ENCODE measurements around the gene SLAIN1.
A peak's percentile ranks its signal among the peaks of the same experiment; 100 is the strongest.
"Not testable (repeated sequence)": the region's sequence is repeated elsewhere in the genome, so short reads cannot be mapped to it uniquely, and the experiment has no call there.

Gene SLAIN1

DNA sequence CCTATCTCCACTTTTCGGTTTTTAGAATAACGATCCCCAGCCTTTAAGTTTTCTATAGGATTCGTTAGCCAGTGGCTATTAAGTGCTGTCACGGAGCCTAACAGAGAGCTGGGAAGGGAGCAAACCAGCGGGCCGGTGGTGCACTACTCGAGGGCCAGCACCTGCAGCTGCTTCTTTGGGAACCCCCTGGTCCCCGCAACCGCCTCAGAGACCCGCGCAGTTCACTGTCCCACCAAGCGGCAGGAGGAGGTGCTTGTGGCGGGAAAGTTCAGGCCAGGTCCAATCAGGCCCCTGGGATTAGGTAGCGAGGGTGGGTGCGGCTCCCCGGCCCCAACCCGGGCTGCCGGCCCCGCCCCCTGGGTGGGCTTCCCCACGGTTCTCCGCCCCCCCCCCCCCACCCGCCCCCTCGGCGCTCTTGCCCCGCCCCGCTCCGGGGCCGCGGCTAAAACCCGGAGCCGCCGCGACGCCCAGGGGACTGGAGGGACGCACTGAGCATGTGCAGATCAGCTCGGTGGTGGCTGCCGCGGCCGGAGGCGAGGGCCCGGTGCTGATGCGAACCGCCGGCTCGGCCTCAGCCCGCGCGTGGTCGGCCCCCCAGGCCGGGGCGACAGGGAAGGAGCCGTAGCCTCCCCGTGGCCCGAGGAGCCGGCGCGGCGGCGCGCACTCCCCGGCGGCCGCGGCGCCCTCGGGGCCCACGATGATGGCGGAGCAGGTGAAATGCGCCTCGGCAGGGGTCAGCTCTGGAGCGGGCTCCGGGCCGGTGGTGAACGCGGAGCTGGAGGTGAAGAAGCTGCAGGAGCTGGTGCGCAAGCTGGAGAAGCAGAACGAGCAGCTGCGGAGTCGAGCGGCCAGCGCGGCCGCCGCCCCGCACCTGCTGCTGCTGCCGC is at the start of gene SLAIN1:
Gene SLAIN1, plus strand, starts transcription at position 471 of the 887 bp plus-strand sequence. Its CDS starts 227 bp downstream, at position 698.
- peak within 1 kb of the TSS; percentile 42 for H3K27ac ChIP-seq (ENCODE audit: low read depth, low read length)
- H3K36me3 ChIP-seq (ENCODE audit: control insufficient read depth, insufficient read depth, low read length), result no peaks in the 10 kb centered on the region
- H3K9ac ChIP-seq (ENCODE audit: low read length), result no peak within 1 kb of the TSS
- peaks cover 2% of the 10 kb centered on the region for H3K4me1 ChIP-seq (ENCODE audit: control insufficient read depth, insufficient read depth, low read length)
- H3K27me3 ChIP-seq (ENCODE audit: control insufficient read depth, insufficient read depth, low read length), result no peaks in the 10 kb centered on the region
- peak within 1 kb of the TSS; percentile 79 for H3K4me3 ChIP-seq (ENCODE audit: low read length)

DNA sequence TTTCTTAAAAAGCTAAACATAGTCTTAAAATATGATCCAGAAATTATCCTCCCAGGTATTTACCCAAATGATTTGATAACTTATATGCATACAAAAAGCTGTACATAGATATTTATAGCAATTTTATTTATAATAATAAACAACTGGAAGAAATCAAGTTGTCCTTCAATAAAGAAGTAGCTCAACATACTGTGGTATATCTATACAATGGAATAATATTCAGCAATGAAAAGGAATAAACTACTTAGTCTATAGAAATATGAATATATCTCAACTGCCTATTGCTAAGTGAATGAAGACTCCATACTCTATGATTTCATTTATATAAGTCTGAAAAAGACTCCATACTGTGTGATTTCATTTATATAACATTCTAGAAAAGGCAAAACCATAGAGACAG is 47.1 kb upstream of the SLAIN1 start:
- Histone ChIP-seq H3K9ac (ENCODE audit: low read length) (no peak overlapping the region), H3K36me3 (ENCODE audit: control insufficient read depth, insufficient read depth, low read length) (no peaks in the 10 kb centered on the region), H3K27me3 (ENCODE audit: control insufficient read depth, insufficient read depth, low read length) (no peaks in the 10 kb centered on the region), H3K27ac (ENCODE audit: low read depth, low read length) (no peak overlapping the region), H3K4me3 (ENCODE audit: low read length) (no peak overlapping the region), H3K4me1 (ENCODE audit: control insufficient read depth, insufficient read depth, low read length) (no peaks in the 10 kb centered on the region)

DNA sequence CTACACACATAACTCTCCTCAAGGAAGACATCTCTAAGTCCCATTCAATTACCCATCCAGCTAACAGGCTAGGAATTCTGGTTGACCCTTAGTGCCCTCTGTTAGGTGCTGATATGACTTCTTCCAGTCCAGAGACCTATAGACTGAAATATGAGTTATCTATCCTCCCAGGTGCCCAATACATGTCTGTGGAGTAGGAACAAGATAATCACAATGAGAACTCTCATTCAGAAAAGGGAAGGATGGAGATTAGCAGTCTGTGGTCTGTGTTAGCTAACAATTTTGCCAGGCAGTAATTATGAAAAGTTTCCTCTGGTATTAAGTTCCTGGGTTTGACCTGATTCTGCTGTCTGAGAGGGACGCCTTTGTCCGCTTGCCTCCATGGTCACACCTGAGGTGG is 44.2 kb upstream of the SLAIN1 start:
- Histone ChIP-seq H3K9ac (ENCODE audit: low read length) (no peak overlapping the region), H3K36me3 (ENCODE audit: control insufficient read depth, insufficient read depth, low read length) (no peaks in the 10 kb centered on the region), H3K4me1 (ENCODE audit: control insufficient read depth, insufficient read depth, low read length) (no peaks in the 10 kb centered on the region), H3K4me3 (ENCODE audit: low read length) (no peak overlapping the region), H3K27me3 (ENCODE audit: control insufficient read depth, insufficient read depth, low read length) (no peaks in the 10 kb centered on the region), H3K27ac (ENCODE audit: low read depth, low read length) (no peak overlapping the region)

DNA sequence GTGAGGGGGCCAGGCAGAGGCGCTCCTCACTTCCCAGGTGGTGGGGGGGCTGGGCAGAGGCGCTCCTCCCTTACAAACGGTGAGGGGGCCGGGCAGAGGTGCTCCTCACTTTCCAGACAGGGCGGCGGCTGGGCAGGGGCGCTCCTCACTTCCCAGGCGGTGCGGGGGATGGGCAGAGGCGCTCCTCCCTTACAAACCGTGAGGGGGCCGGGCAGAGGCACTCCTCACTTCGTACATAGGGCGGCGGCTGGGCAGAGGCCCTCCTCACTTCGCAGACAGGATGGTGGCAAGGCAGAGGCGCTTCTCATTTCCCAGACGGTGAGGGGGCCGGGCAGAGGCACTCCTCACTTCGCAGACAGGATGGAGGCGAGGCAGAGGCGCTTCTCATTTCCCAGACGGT is 37.5 kb upstream of the SLAIN1 start:
- H3K9ac ChIP-seq (ENCODE audit: low read length); H3K36me3 ChIP-seq (ENCODE audit: control insufficient read depth, insufficient read depth, low read length); H3K4me3 ChIP-seq (ENCODE audit: low read length); H3K27me3 ChIP-seq (ENCODE audit: control insufficient read depth, insufficient read depth, low read length); H3K27ac ChIP-seq (ENCODE audit: low read depth, low read length); H3K4me1 ChIP-seq (ENCODE audit: control insufficient read depth, insufficient read depth, low read length): not testable (repeated sequence)

DNA sequence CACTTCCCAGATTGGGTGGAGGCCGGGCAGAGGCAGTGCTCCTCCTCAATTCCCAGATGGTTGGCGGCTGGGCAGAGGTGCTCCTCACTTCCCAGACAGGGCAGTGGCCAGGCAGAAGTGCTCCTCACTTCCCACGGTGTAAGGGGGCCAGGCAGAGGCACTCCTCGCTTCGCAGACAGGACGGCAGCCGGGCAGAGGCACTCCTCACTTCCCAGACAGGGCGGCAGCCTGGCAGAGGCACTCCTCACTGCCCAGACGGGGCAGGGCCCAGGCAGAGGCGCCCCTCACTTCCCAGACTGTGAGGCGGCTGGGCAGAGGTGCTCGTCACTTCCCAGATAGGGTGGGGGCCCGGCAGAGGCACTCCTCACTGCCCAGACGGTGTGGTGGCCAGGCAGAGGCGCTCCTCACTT is 36.6 kb upstream of the SLAIN1 start:
- Histone ChIP-seq H3K4me1 (ENCODE audit: control insufficient read depth, insufficient read depth, low read length) (no peaks in the 10 kb centered on the region), H3K4me3 (ENCODE audit: low read length) (no peak overlapping the region), H3K9ac (ENCODE audit: low read length) (no peak overlapping the region), H3K36me3 (ENCODE audit: control insufficient read depth, insufficient read depth, low read length) (no peaks in the 10 kb centered on the region), H3K27ac (ENCODE audit: low read depth, low read length) (no peak overlapping the region), H3K27me3 (ENCODE audit: control insufficient read depth, insufficient read depth, low read length) (no peaks in the 10 kb centered on the region)

DNA sequence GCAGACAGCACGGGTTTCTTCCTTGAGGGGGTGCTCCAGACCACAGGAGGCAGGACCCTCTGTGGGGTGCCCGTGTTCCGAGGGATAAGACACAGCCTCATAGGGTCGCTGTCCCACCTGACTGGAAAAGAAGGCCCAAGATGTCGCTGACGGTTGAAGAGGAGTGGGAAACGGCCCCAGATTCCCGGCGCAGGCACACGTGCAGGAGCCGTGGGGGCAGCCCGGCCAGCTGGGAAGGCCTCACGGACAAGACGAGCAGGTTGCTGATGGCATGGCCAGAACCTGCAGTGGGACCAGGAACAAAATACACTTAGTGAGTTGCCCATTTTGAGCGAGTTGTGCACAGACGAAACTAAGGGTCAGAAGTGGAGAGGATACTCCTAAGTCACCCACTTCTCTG is 35.2 kb upstream of the SLAIN1 start:
- not testable (repeated sequence) for H3K27me3 ChIP-seq (ENCODE audit: control insufficient read depth, insufficient read depth, low read length); H3K36me3 ChIP-seq (ENCODE audit: control insufficient read depth, insufficient read depth, low read length); H3K9ac ChIP-seq (ENCODE audit: low read length)

DNA sequence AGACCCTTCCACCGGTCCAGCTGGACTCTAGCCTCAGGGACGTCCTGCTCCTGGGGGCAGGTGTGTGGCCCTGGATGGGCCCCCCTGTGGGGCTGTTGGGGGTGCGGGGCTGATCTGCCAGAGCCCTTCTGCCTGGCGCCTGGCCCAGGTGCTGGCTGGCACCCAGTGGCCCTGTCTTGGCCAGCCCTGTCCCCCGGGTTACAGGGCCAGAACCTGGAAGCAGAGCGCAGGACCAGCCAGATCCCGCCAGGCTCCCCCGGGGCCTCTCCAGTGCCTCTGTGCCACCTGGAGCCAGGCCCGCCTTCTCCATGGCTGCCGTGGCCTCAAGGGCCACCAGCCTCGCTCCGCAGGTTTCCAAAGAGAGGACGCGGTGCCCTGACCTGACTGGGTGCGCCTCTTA is 34.7 kb upstream of the SLAIN1 start:
- H3K9ac ChIP-seq (ENCODE audit: low read length); H3K36me3 ChIP-seq (ENCODE audit: control insufficient read depth, insufficient read depth, low read length); H3K4me3 ChIP-seq (ENCODE audit: low read length); H3K27me3 ChIP-seq (ENCODE audit: control insufficient read depth, insufficient read depth, low read length); H3K27ac ChIP-seq (ENCODE audit: low read depth, low read length); H3K4me1 ChIP-seq (ENCODE audit: control insufficient read depth, insufficient read depth, low read length): not testable (repeated sequence)

More for the DNA sequence above, 35.2 kb upstream of the SLAIN1 start:
- not testable (repeated sequence) for H3K27ac ChIP-seq (ENCODE audit: low read depth, low read length); H3K4me3 ChIP-seq (ENCODE audit: low read length); H3K4me1 ChIP-seq (ENCODE audit: control insufficient read depth, insufficient read depth, low read length)

DNA sequence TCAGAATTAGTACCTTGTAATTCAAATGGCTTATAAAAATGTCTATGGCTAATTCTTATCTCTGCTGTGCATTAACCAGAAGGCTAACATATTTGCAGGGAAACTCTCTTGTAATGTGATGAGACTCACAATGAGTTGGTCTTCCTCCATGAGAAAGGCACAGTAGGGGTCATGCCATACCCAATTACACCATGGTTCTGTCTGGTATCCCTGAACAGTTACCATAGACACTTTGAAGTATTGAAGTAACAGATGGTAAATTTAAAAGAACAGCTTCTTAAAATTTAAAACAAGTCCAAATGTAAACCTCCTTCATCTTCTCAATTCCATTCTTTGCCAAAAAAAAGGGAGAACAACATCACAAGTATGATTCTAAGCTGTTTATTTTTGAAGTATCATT is 22.6 kb upstream of the SLAIN1 start:
- no peak overlapping the region for H3K27ac ChIP-seq (ENCODE audit: low read depth, low read length)
- no peak overlapping the region for H3K9ac ChIP-seq (ENCODE audit: low read length)
- H3K27me3 ChIP-seq (ENCODE audit: control insufficient read depth, insufficient read depth, low read length), result no peaks in the 10 kb centered on the region
- no peaks in the 10 kb centered on the region for H3K4me1 ChIP-seq (ENCODE audit: control insufficient read depth, insufficient read depth, low read length)
- no peak overlapping the region for H3K4me3 ChIP-seq (ENCODE audit: low read length)
- H3K36me3 ChIP-seq (ENCODE audit: control insufficient read depth, insufficient read depth, low read length), result no peaks in the 10 kb centered on the region

DNA sequence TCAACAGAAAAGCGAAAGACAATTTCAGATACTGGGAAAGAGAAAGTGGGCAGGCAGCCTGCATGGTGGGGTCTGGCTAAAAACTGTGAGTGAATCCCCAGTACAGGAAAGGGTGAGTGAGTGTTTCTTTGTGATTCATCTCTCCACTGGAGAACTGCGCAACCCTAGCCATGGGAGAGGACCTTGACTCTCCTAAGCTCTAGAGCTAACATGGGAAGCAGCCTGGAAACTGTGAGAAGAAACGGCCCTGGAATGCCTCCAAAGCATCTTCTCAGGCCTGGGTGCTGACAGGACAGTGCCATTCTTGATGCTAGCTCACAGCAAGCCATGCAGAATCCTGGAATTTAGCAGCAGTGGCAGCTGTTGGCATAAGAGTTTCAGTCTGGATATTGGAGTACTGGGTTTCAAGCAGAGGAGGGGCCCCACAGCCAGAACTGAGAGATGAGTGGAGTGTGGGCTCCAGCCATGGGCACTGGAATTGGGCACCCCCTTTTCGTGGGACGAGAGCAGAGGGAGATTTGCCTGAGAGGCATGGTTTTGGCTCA is 18.7 kb upstream of the SLAIN1 start:
- H3K27me3 ChIP-seq (ENCODE audit: control insufficient read depth, insufficient read depth, low read length), result no peaks in the 10 kb centered on the region
- no peak overlapping the region for H3K27ac ChIP-seq (ENCODE audit: low read depth, low read length)
- no peak overlapping the region for H3K4me3 ChIP-seq (ENCODE audit: low read length)
- no peak overlapping the region for H3K9ac ChIP-seq (ENCODE audit: low read length)
- no peaks in the 10 kb centered on the region for H3K36me3 ChIP-seq (ENCODE audit: control insufficient read depth, insufficient read depth, low read length)
- H3K4me1 ChIP-seq (ENCODE audit: control insufficient read depth, insufficient read depth, low read length), result no peaks in the 10 kb centered on the region

DNA sequence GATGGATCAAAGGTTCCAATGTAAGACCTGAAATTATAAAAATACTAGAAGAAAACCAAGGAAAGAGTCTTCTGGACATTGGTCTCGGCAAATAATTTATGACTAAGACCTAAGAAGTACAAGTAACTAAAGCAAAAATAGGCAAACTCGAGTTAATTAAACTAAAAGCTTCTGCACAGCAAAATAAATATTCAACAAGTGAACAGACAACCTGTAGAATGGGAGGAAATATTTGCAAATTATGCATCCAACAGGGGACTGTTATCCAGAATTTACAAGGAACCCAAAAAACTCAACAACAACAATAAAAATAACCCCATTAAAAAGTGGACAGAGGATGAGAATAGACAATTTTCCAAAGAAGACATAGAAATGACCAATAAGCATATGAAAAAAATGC is 9.7 kb upstream of the SLAIN1 start:
- Histone ChIP-seq H3K9ac (ENCODE audit: low read length) (no peak overlapping the region), H3K4me3 (ENCODE audit: low read length) (no peak overlapping the region), H3K36me3 (ENCODE audit: control insufficient read depth, insufficient read depth, low read length) (no peaks in the 10 kb centered on the region), H3K27me3 (ENCODE audit: control insufficient read depth, insufficient read depth, low read length) (no peaks in the 10 kb centered on the region), H3K27ac (ENCODE audit: low read depth, low read length) (no peak overlapping the region), H3K4me1 (ENCODE audit: control insufficient read depth, insufficient read depth, low read length) (no peaks in the 10 kb centered on the region)

DNA sequence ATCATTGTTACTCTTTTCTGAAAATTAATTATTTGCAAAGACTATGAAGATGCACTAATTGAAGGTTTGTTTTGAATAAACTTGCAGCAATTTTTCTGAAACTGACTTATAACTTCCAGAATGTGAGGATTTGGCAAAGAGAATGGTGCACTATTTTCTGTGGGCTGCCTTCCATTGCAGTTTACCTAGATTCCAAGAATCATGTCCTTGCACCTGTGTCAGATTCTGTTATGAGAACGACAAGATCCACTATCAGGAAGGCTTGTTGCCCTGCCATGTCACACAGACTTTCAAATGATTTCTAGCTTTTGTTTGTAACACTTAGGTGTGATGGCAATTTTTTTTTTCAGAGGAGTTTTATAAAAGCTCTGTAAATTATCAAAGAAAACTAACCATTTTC is 5.6 kb upstream of the SLAIN1 start:
- H3K36me3 ChIP-seq (ENCODE audit: control insufficient read depth, insufficient read depth, low read length), result no peaks in the 10 kb centered on the region
- no peak overlapping the region for H3K9ac ChIP-seq (ENCODE audit: low read length)
- peaks cover 2% of the 10 kb centered on the region for H3K4me1 ChIP-seq (ENCODE audit: control insufficient read depth, insufficient read depth, low read length)
- no peak overlapping the region for H3K4me3 ChIP-seq (ENCODE audit: low read length)
- H3K27ac ChIP-seq (ENCODE audit: low read depth, low read length), result no peak overlapping the region
- H3K27me3 ChIP-seq (ENCODE audit: control insufficient read depth, insufficient read depth, low read length), result no peaks in the 10 kb centered on the region

DNA sequence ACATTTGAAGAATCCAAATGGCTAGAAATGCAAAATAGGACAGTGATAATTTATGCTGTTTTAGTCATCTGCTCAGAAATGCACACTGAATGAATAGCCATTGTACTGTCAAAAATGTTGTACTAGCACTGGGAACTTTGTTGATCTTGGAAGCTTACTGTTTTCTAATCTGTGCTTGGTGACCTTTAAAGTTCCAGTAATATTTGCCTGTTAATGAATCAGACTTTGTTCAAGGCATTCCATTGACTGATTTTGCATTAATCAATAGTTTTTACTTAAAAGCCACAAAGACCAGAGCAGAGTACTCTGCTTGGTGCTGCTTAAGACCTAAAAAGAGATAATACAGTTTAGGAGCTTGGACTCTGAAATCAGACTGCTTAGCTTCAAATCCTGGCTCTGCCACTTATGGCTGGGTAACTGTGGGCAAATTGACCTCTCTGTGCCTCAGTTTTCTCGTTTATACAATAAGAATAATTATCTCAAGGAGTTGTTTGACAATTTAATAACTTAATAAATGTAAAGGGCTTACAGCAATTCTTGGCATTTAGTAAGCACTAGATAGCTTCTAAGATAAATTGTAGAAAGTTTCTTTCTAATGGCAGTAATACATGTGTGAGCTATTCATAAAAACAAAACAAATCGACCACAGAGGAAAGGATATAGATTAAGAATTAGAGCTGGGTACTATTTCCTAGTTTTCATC is 4.6 kb upstream of the SLAIN1 start:
- peaks cover 2% of the 10 kb centered on the region for H3K4me1 ChIP-seq (ENCODE audit: control insufficient read depth, insufficient read depth, low read length)
- H3K9ac ChIP-seq (ENCODE audit: low read length), result no peak overlapping the region
- H3K27me3 ChIP-seq (ENCODE audit: control insufficient read depth, insufficient read depth, low read length), result no peaks in the 10 kb centered on the region
- H3K36me3 ChIP-seq (ENCODE audit: control insufficient read depth, insufficient read depth, low read length), result no peaks in the 10 kb centered on the region
- H3K27ac ChIP-seq (ENCODE audit: low read depth, low read length), result no peak overlapping the region
- no peak overlapping the region for H3K4me3 ChIP-seq (ENCODE audit: low read length)

Measured in rectal smooth muscle tissue (tissue), 1 donor.